ENCODE data around the gene GRM8.
"Not testable (repeated sequence)": the region's sequence is repeated elsewhere in the genome, so short reads cannot be mapped to it uniquely, and the experiment has no call there.

GRM8 gene

GRCh38 chr7:126685018-126685573 lies 567.6 kb downstream of the GRM8 start:
- FAIRE-seq = no peak
- TF ChIP-seq, protein P1, sequence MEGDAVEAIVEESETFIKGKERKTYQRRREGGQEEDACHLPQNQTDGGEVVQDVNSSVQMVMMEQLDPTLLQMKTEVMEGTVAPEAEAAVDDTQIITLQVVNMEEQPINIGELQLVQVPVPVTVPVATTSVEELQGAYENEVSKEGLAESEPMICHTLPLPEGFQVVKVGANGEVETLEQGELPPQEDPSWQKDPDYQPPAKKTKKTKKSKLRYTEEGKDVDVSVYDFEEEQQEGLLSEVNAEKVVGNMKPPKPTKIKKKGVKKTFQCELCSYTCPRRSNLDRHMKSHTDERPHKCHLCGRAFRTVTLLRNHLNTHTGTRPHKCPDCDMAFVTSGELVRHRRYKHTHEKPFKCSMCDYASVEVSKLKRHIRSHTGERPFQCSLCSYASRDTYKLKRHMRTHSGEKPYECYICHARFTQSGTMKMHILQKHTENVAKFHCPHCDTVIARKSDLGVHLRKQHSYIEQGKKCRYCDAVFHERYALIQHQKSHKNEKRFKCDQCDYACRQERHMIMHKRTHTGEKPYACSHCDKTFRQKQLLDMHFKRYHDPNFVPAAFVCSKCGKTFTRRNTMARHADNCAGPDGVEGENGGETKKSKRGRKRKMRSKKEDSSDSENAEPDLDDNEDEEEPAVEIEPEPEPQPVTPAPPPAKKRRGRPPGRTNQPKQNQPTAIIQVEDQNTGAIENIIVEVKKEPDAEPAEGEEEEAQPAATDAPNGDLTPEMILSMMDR (IDR thresholded peaks at IDR 0.05; ENCODE audit: insufficient read depth, missing control alignments) = no peak
- no peak for DNase-seq (ENCODE audit: insufficient read length, low spot score)

DNA sequence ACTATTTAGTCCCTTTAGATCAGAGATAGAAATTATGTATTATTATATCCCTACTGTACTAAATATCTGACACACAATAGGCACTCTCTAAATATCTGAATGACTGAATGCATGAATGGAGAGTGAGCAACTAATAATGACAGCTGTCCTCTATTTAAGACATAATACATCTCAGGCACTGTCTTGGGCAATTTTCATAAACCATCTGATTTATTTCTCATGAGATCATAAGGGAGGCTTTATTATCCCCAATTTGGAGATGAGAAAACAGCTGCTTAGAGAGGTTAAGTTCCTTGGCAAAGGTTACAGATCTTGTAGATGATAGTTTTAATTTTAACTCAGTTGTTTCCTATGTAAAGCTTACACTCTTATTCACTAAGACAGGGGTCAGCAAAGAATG lies 570.6 kb downstream of the GRM8 start:
- DNase-seq (ENCODE audit: insufficient read length, low spot score) (no peak), FAIRE-seq (no peak)
- TF ChIP-seq, protein P1 (IDR thresholded peaks at IDR 0.05; ENCODE audit: insufficient read depth, missing control alignments) = no peak

DNA sequence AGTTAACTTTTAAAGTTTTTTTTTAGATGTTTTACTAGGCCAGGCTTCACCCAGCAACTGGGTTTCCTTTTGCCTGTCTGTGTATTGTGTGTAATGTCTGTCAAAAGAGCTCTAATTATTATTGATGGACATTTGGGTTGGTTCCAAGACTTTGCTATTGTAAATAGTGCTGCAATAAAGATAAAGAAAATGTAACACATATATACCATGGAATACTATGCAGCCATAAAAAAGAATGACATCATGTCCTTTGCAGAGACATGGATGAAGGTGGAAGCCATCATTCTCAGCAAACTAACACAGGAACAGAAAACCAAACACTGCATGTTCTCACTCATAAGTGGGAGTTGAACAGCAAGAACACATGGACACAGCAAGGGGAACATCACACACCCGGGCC lies 584.0 kb downstream of the GRM8 start:
- not testable (repeated sequence) for FAIRE-seq

GRCh38 chr7:126668367-126668752 lies 584.4 kb downstream of the GRM8 start:
- no peak for FAIRE-seq

More for the DNA sequence above, 584.0 kb downstream of the GRM8 start:
- not testable (repeated sequence) for DNase-seq (ENCODE audit: insufficient read length, low spot score)

GRCh38 chr7:126667742-126668366 lies 584.9 kb downstream of the GRM8 start:
- TF ChIP-seq, protein P1 (IDR thresholded peaks at IDR 0.05; ENCODE audit: insufficient read depth, missing control alignments) = no peak
- DNase-seq (ENCODE audit: insufficient read length, low spot score) = no peak

More at GRCh38 chr7:126668367-126668752, 584.4 kb downstream of the GRM8 start:
- DNase-seq (ENCODE audit: insufficient read length, low spot score) = no peak
- TF ChIP-seq, protein P1 (IDR thresholded peaks at IDR 0.05; ENCODE audit: insufficient read depth, missing control alignments) = no peak

GRCh38 chr7:126662856-126663255 lies 589.9 kb downstream of the GRM8 start:
- TF ChIP-seq, protein P1 (IDR thresholded peaks at IDR 0.05; ENCODE audit: insufficient read depth, missing control alignments) = no peak
- FAIRE-seq (no peak), DNase-seq (ENCODE audit: insufficient read length, low spot score) (no peak)

More at GRCh38 chr7:126667742-126668366, 584.9 kb downstream of the GRM8 start:
- no peak for FAIRE-seq

- FAIRE-seq = no peak
- DNase-seq (ENCODE audit: insufficient read length, low spot score) = no peak
- TF ChIP-seq, protein P1 (IDR thresholded peaks at IDR 0.05; ENCODE audit: insufficient read depth, missing control alignments) = no peak
Measured at GRCh38 chr7:126659124-126659523, 593.6 kb downstream of the GRM8 start.
